ACHN (cell line): ENCODE results near the gene LIN52.

Experiments used
- DNase-seq: peaks from one replicate; pipeline ENCODE4 v3.0.0-alpha.2; 2015
- in situ Hi-C: cut with HindIII; loops from 2 replicates; pipeline ENCODE4 v1.10.0; 2017; ENCODE audit warnings: low sequenced_read_pairs, low pct_ligation_motif_present, low pct_unique_long_range_greater_than_20kb

The LIN52 gene

DNA sequence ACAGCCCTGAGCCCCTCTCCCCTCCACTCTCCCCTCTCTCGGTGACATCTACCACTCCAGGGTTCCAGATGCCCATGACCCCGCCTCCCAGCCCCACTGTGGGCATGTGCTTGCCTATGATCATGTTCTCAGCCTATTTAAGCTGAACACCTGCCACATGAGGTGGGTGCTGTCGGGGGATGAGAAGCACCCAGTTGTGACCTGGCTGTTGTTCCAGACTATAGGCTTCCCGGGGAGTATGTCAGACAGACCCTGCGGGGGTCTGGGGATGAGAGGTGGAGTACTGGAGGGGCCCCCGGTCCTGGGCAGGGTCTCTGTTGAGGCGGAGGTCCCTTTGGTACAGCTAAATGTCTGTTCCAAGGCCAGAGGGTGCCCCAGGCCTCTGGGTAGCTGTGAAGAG is 160.5 kb downstream of the LIN52 start:
- no peak for DNase-seq
- in situ Hi-C loops, result no loop called here

DNA sequence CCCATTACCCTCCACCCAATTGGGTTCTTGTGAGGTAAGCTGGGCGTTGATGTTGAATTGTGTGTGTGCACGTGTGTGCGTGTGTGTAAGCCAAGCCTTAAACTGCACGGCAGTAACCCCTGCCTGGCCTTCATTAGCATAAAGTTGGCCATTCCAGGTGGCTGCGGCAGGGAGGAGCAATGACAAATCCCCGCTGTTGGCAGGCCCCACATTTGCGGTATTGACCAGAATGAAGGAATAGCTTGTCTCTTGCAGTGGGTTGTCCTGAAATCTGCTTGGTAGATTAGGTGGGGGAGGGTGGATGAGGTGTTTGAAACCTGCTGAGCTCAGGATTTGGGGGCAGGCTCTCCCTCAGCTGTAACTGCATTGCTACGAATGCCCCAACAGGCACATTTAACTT is 161.8 kb downstream of the LIN52 start:
- no peak for DNase-seq
- in situ Hi-C loops, result no loop called here

DNA sequence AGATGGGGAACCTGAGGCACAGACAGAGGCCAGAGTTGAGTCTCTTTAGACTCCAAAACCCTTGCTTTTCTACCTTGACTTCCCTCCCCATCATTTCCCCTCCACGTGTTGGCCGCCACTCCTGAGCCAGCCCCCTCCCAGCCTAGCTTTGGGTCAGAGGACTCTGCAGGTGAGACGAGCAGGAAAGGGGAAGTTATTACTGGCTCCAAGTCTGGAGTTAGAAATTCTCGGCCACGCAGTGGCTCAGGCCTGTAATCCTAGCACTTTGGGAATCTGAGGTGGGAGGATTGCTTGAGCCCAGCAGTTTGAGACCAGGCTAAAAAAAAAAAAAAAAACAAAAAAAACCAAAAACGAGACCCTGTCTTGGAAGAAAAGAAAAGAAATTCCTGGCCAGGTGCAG is 163.3 kb downstream of the LIN52 start:
- no peak for DNase-seq
- in situ Hi-C loops, result no loop called here

DNA sequence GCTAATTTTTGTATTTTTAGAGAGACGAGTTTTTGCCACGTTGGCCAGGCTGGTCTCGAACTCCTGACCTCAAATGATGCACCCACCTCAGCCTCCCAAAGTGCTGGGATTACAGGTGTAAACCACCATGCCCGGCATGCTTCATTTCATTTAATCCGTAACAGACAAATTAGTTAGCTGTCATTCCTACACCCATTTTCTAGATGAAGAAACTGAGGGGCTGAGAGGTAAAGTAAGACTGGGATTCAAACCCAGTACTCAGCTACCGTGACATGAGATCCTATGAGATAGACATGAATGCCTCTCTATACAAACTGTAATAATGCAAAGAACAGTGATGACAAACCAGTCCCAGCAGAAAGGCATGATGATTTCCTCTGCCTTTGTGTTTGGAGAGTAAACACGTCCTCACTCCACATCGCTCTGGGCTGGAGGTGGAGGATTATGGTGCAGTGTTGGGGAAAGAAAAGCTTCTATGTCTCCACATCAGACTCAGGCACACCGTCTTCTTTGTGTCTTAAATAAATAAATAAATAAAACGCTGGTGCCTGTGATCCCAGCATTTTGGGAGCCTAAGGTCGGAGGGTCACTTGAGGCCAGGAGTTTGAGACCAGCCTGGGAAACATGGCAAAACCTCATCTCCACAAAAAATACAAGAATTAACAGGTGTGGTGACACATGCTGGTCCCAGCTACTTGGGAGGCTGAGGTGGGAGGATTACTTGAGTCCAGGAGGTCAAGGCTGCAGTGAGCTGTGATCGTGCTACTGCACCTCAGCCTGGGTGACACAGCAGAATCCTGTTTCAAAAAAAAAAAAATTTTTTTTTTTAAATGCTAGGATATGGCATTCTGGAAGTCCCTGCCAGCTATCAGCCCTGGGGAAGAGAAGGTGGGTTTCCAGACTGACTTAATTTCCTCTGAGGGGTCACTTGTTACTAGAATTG is 164.9 kb downstream of the LIN52 start:
- no peak for DNase-seq
- in situ Hi-C loops, result no loop called here
